HCT116 (cell line): ENCODE results near the gene HSP90AA1. TPM values are rescaled to one million over a fixed set of nuclear protein-coding genes. Genes with fewer than 3 reads are reported as not detected.

Experiments used
- ATAC-seq: fragments of 200-7000 bp; cut with Tn5 transposase; 2 replicates; pipeline ENCODE4 v1.9.1; 2020; ENCODE audit warnings: mild to moderate bottlenecking, moderate library complexity
- BruUV-seq: library from RNA; stranded (reverse); fragments of 400-500 nt; replicated peaks from 2 replicates; lab custom pipeline; 2021; lab: Mats Ljungman, UMichigan
- CTCF ChIA-PET: fragments of 300-600 bp; sonication (Branson Sonifier 250); formaldehyde crosslinking; loops from one replicate; lab custom pipeline; 2021; ENCODE audit warnings: antibody characterized with exemption; lab: Charles Lee
- POLR2A ChIA-PET: fragments of 300-600, 350-600 bp; sonication (Branson Sonifier 250); formaldehyde crosslinking; loops from one replicate; lab custom pipeline; 2021; ENCODE audit warnings: antibody characterized with exemption; lab: Charles Lee
- RAD21 ChIA-PET, 2 experiments: fragments of 300-600 bp; sonication (Branson Sonifier 250); formaldehyde crosslinking; loops; one replicate each; lab custom pipeline; 2023; ENCODE audit warnings: low total read pairs in 2 of 2; ENCODE audit not compliant: uncharacterized antibody in 2 of 2, unreplicated experiment in 2 of 2, low non-redundant PET in 1 of 2; lab: Charles Lee
- DNase-seq: peaks from one replicate; pipeline ENCODE4 v3.0.0-alpha.2; 2010; ENCODE audit warnings: low read depth, low spot score
- H2AFZ ChIP-seq: fragments of 200-600 bp; shearing (Covaris generic), sonication (generic); 2 replicates; pipeline ENCODE4 v1.6.1; 2017; ENCODE audit warnings: low read depth, mixed run types, mixed read lengths, antibody characterized with exemption, low read length; ENCODE audit not compliant: poor library complexity, severe bottlenecking
- H3K27ac ChIP-seq: 2 replicates; pipeline ENCODE4 v1.5.1; 2012; ENCODE audit warnings: low read depth, low read length
- H3K27me3 ChIP-seq: fragments of 200-600 bp; sonication (generic); 2 replicates; pipeline ENCODE4 v1.6.1; 2016; ENCODE audit warnings: mixed run types, low read length, mixed read lengths; ENCODE audit not compliant: insufficient read depth
- H3K36me3 ChIP-seq, 2 experiments: fragments of 200-500 bp in 1 of 2; fragments of 200-600 bp in 1 of 2; sonication (Bioruptor generic) in 1 of 2; sonication (generic) in 1 of 2; 2 replicates each; pipeline versions ENCODE4 v1.5.1 to v1.6.1; 2014 to 2016; ENCODE audit warnings: low read length in 2 of 2, inconsistent platforms in 1 of 2, mixed read lengths in 1 of 2, mixed run types in 1 of 2; ENCODE audit not compliant: insufficient read depth in 2 of 2, control insufficient read depth in 1 of 2
- H3K4me1 ChIP-seq, 2 experiments: fragments of 200-600 bp in 1 of 2; sonication (generic) in 1 of 2; 2 replicates each; pipeline versions ENCODE4 v1.5.1 to v1.6.1; 2012 to 2017; ENCODE audit warnings: low read length in 2 of 2, inconsistent platforms in 1 of 2, mild to moderate bottlenecking in 1 of 2, mixed read lengths in 1 of 2, mixed run types in 1 of 2, moderate library complexity in 1 of 2; ENCODE audit not compliant: insufficient read depth in 2 of 2, control insufficient read depth in 1 of 2
- H3K4me2 ChIP-seq: fragments of 200-600 bp; sonication (generic); 2 replicates; pipeline ENCODE4 v1.6.1; 2017; ENCODE audit warnings: mixed run types, low read length, mixed read lengths
- H3K4me3 ChIP-seq, 2 experiments: fragments of 200-600 bp in 1 of 2; sonication (generic) in 1 of 2; replicated peaks in 1 of 2; 2 replicates each; pipeline ENCODE4 v1.5.1; 2011 to 2016; ENCODE audit warnings: low read length in 2 of 2, control low read depth in 1 of 2, low read depth in 1 of 2, mild to moderate bottlenecking in 1 of 2, mixed read lengths in 1 of 2, mixed run types in 1 of 2
- H3K79me2 ChIP-seq: fragments of 200-600 bp; sonication (generic); 2 replicates; pipeline ENCODE4 v1.6.1; 2017; ENCODE audit warnings: mild to moderate bottlenecking, mixed run types, low read length, moderate library complexity, mixed read lengths; ENCODE audit not compliant: insufficient read depth
- H3K9ac ChIP-seq: fragments of 200-600 bp; sonication (generic); 2 replicates; pipeline ENCODE4 v1.6.1; 2016; ENCODE audit warnings: low read length, mixed read lengths
- H3K9me2 ChIP-seq: fragments of 200-600 bp; sonication (generic), shearing (Covaris generic); 2 replicates; pipeline ENCODE4 v1.6.1; 2017; ENCODE audit warnings: mixed run types, mild to moderate bottlenecking, moderate library complexity; ENCODE audit not compliant: insufficient read depth
- H3K9me3 ChIP-seq, 2 experiments: fragments of 200-500 bp in 1 of 2; fragments of 200-600 bp in 1 of 2; sonication (Bioruptor generic) in 1 of 2; sonication (generic) in 1 of 2; 2 replicates each; pipeline ENCODE4 v1.6.1; 2014 to 2017; ENCODE audit warnings: low read length in 2 of 2, mixed read lengths in 2 of 2, inconsistent platforms in 1 of 2, low read depth in 1 of 2, mild to moderate bottlenecking in 1 of 2, mixed run types in 1 of 2, moderate library complexity in 1 of 2; ENCODE audit not compliant: control insufficient read depth in 1 of 2, insufficient read depth in 1 of 2
- H4K20me1 ChIP-seq: fragments of 200-600 bp; sonication (generic), shearing (Covaris generic); 2 replicates; pipeline ENCODE4 v1.6.1; 2017; ENCODE audit warnings: mixed run types, mild to moderate bottlenecking, moderate library complexity; ENCODE audit not compliant: insufficient read depth
- CEBPB ChIP-seq: IDR thresholded peaks from 2 replicates; pipeline ENCODE4 v1.6.1; 2012; ENCODE audit warnings: low read depth
- EGR1 ChIP-seq: IDR thresholded peaks from 2 replicates; pipeline ENCODE4 v1.6.1; 2012; ENCODE audit warnings: low read depth
- ELF1 ChIP-seq: IDR thresholded peaks from 2 replicates; pipeline ENCODE4 v1.6.1; 2012; ENCODE audit warnings: low read depth, borderline replicate concordance
- EZH2 ChIP-seq: fragments of 200-600 bp; sonication (generic); IDR thresholded peaks from 2 replicates; pipeline ENCODE4 v1.6.1; 2017; ENCODE audit warnings: antibody characterized with exemption, mixed run types
- ZFX ChIP-seq: fragments of 450-650 bp; IDR thresholded peaks from 2 replicates; pipeline ENCODE4 v1.6.1; 2017
- intact Hi-C: fragments of 100-400 bp; cut with micrococcal nuclease; formaldehyde crosslinking; loops from 2 replicates; pipeline ENCODE4 v1.10.0; 2022
- total RNA-seq: library from RNA; stranded (reverse); gene quantifications from one replicate; pipeline ENCODE4 v1.2.1, GENCODE V29; 2021; ENCODE audit not compliant: unreplicated experiment
- TF ChIP-seq, protein P1 (sequence below): IDR thresholded peaks from 2 replicates; pipeline ENCODE4 v1.6.1; 2012; ENCODE audit warnings: low read depth
- TF ChIP-seq, protein P2 (sequence below), 3 experiments: fragments of 200-600 bp in 1 of 3; sonication (generic) in 1 of 3; IDR thresholded peaks in 2 of 3; conservative IDR thresholded peaks in 1 of 3; 2 replicates each; pipeline ENCODE4 v1.5.1; 2012 to 2017; ENCODE audit warnings: low read depth in 2 of 3, low read length in 2 of 3, antibody characterized with exemption in 1 of 3, borderline replicate concordance in 1 of 3, control low read depth in 1 of 3, mild to moderate bottlenecking in 1 of 3, mixed read lengths in 1 of 3, mixed run types in 1 of 3, moderate library complexity in 1 of 3; ENCODE audit not compliant: insufficient read depth in 1 of 3

Gene HSP90AA1
- total RNA-seq, 1 experiment from 2014 or later, result 1,380 TPM

DNA sequence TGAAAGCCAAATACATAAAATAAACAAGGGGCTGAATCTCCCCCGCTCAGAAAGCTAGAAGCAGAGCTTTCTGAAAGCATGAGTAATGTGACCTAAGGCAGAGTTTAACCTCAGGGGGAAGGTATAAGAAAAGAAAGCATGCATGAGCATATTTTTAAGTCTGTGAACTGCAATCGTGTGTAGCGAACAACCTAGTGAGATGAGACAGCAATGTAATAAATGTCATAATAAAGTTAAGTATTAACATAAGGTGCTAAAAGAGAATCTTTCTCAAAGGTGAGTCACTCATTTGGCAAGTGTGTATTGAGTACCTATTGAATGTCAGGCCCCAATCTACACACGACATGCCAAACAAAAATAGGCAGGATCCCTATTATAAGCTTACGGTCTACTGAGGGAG, 38.7 kb upstream of the HSP90AA1 start:
- ChIA-PET POLR2A (no interaction called here), RAD21 (no interaction called here), CTCF (no interaction called here)
- no peak overlapping the region for H3K4me2 ChIP-seq
- no peak overlapping the region for H3K27ac ChIP-seq
- no peaks in the 10 kb centered on the region for H4K20me1 ChIP-seq
- TF ChIP-seq ZFX (no peak), EZH2 (no peak), ELF1 (no peak), CEBPB (no peak), EGR1 (no peak)
- TF ChIP-seq, protein P1, sequence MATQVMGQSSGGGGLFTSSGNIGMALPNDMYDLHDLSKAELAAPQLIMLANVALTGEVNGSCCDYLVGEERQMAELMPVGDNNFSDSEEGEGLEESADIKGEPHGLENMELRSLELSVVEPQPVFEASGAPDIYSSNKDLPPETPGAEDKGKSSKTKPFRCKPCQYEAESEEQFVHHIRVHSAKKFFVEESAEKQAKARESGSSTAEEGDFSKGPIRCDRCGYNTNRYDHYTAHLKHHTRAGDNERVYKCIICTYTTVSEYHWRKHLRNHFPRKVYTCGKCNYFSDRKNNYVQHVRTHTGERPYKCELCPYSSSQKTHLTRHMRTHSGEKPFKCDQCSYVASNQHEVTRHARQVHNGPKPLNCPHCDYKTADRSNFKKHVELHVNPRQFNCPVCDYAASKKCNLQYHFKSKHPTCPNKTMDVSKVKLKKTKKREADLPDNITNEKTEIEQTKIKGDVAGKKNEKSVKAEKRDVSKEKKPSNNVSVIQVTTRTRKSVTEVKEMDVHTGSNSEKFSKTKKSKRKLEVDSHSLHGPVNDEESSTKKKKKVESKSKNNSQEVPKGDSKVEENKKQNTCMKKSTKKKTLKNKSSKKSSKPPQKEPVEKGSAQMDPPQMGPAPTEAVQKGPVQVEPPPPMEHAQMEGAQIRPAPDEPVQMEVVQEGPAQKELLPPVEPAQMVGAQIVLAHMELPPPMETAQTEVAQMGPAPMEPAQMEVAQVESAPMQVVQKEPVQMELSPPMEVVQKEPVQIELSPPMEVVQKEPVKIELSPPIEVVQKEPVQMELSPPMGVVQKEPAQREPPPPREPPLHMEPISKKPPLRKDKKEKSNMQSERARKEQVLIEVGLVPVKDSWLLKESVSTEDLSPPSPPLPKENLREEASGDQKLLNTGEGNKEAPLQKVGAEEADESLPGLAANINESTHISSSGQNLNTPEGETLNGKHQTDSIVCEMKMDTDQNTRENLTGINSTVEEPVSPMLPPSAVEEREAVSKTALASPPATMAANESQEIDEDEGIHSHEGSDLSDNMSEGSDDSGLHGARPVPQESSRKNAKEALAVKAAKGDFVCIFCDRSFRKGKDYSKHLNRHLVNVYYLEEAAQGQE, result no peak
- TF ChIP-seq, protein P2, sequence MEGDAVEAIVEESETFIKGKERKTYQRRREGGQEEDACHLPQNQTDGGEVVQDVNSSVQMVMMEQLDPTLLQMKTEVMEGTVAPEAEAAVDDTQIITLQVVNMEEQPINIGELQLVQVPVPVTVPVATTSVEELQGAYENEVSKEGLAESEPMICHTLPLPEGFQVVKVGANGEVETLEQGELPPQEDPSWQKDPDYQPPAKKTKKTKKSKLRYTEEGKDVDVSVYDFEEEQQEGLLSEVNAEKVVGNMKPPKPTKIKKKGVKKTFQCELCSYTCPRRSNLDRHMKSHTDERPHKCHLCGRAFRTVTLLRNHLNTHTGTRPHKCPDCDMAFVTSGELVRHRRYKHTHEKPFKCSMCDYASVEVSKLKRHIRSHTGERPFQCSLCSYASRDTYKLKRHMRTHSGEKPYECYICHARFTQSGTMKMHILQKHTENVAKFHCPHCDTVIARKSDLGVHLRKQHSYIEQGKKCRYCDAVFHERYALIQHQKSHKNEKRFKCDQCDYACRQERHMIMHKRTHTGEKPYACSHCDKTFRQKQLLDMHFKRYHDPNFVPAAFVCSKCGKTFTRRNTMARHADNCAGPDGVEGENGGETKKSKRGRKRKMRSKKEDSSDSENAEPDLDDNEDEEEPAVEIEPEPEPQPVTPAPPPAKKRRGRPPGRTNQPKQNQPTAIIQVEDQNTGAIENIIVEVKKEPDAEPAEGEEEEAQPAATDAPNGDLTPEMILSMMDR (IDR thresholded peaks at IDR 0.05 in 2 of 3, conservative IDR thresholded peaks at IDR 0.05 in 1 of 3; ENCODE audit: borderline replicate concordance in 1 of 3, insufficient read depth in 1 of 3, low read depth in 2 of 3, low read length in 2 of 3), result no peak
- no peak overlapping the region for H3K9ac ChIP-seq
- H3K9me3 ChIP-seq, result no peaks in the 10 kb centered on the region
- no TSS peak for BruUV-seq
- no peak overlapping the region for H2AFZ ChIP-seq
- no peaks in the 10 kb centered on the region for H3K27me3 ChIP-seq
- H3K4me3 ChIP-seq, result no peak overlapping the region
- H3K79me2 ChIP-seq, result no peaks in the 10 kb centered on the region
- ATAC-seq (no peak), DNase-seq (no peak)
- intact Hi-C loops, result no loop called here
- no peaks in the 10 kb centered on the region for H3K9me2 ChIP-seq
- H3K4me1 ChIP-seq, result peaks cover 0 to 3% of the 10 kb centered on the region in 2 experiments; a peak in 1 of 4 replicates
- H3K36me3 ChIP-seq, result no peaks in the 10 kb centered on the region
